ENCODE results near the gene TBC1D22A.

DNA sequence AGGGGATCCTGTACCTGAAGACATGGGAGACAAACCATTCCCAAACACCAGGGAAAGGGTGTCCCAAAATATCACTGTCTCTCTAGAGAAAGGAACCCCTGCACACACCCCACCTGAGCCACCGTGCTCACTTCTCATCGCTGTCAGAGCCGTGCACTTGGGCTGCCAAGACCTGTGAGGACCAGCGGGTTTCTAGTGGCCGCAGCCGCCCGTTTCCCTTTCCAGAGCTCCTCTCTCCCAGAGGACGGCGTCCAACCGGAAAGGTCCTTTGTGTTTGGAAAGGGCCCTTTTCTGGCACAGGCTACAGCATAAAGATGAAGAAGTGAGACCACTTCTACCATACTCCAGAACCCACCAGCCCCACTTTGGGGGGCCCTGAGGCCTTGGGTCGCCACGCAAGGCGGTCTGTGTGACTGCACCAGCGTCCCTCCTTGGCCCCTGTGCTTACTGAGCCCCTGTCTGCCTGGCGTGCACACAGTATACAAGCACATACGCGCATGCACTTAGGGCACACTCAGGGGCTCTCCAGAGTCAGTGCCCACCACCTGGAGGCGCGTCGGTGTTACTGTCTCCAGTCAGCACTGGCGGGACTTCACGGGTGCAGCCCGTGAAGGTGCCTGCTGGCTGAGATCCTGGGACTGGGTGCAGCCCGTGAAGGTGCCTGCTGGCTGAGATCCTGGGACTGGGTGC lies 381.8 kb downstream of the TBC1D22A start:
- TF ChIP-seq, protein P1, sequence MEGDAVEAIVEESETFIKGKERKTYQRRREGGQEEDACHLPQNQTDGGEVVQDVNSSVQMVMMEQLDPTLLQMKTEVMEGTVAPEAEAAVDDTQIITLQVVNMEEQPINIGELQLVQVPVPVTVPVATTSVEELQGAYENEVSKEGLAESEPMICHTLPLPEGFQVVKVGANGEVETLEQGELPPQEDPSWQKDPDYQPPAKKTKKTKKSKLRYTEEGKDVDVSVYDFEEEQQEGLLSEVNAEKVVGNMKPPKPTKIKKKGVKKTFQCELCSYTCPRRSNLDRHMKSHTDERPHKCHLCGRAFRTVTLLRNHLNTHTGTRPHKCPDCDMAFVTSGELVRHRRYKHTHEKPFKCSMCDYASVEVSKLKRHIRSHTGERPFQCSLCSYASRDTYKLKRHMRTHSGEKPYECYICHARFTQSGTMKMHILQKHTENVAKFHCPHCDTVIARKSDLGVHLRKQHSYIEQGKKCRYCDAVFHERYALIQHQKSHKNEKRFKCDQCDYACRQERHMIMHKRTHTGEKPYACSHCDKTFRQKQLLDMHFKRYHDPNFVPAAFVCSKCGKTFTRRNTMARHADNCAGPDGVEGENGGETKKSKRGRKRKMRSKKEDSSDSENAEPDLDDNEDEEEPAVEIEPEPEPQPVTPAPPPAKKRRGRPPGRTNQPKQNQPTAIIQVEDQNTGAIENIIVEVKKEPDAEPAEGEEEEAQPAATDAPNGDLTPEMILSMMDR (IDR thresholded peaks at IDR 0.05 in 4 of 5, conservative IDR thresholded peaks at IDR 0.05 in 1 of 5): no peak
- no peak for TF ChIP-seq POLR2A (IDR thresholded peaks at IDR 0.05)

All from gastrocnemius medialis (tissue), 4 donors.